ENCODE results near the gene CFAP210. TPM values are rescaled to one million over a fixed set of nuclear protein-coding genes. Genes with fewer than 3 reads are reported as not detected.
A peak's percentile ranks its signal among the peaks of the same experiment; 100 is the strongest.

CFAP210 gene
- total RNA-seq, 1 donor from 2014 or later: 0.72 TPM

GRCh38 chr2:169673921-169674320 is 20.3 kb downstream of the CFAP210 start:
- DNase-seq (ENCODE audit: low spot score): no peak

GRCh38 chr2:169673106-169673505 is 21.1 kb downstream of the CFAP210 start:
- DNase-seq (ENCODE audit: low spot score): no peak

- DNase-seq (ENCODE audit: low spot score): no peak
These were observed 21.8 kb downstream of the CFAP210 start for GRCh38 chr2:169672406-169672805.

- no peak for DNase-seq (ENCODE audit: low spot score)
These were observed 23.3 kb downstream of the CFAP210 start for GRCh38 chr2:169670937-169671336.

- DNase-seq (ENCODE audit: low spot score): no peak
These were observed 24.0 kb downstream of the CFAP210 start for GRCh38 chr2:169670215-169670651.

GRCh38 chr2:169667583-169667982 is 26.6 kb downstream of the CFAP210 start:
- no peak for DNase-seq (ENCODE audit: low spot score)

- peak; percentile 22 for DNase-seq (ENCODE audit: low spot score)
These were observed 29.0 kb downstream of the CFAP210 start for GRCh38 chr2:169664978-169665930.

GRCh38 chr2:169664600-169664977 is 29.6 kb downstream of the CFAP210 start:
- DNase-seq (ENCODE audit: low spot score): no peak

- no peak for DNase-seq (ENCODE audit: low spot score)
These were observed 31.0 kb downstream of the CFAP210 start for GRCh38 chr2:169663247-169663646.

- DNase-seq (ENCODE audit: low spot score): no peak
These were observed 31.5 kb downstream of the CFAP210 start for GRCh38 chr2:169662744-169663143.

- DNase-seq (ENCODE audit: low spot score): no peak
These were observed 32.9 kb downstream of the CFAP210 start for GRCh38 chr2:169661265-169661664.

GRCh38 chr2:169659320-169659719 is 34.9 kb downstream of the CFAP210 start:
- DNase-seq (ENCODE audit: low spot score): no peak

GRCh38 chr2:169658877-169659276 is 35.3 kb downstream of the CFAP210 start:
- no peak for DNase-seq (ENCODE audit: low spot score)

- no peak for DNase-seq (ENCODE audit: low spot score)
These were observed 38.0 kb downstream of the CFAP210 start for GRCh38 chr2:169656164-169656563.

- DNase-seq (ENCODE audit: low spot score): no peak
These were observed 40.6 kb downstream of the CFAP210 start for GRCh38 chr2:169653636-169654035.

- DNase-seq (ENCODE audit: low spot score): no peak
These were observed 44.9 kb downstream of the CFAP210 start for GRCh38 chr2:169649278-169649677.

GRCh38 chr2:169647496-169647895 is 46.7 kb downstream of the CFAP210 start:
- no peak for DNase-seq (ENCODE audit: low spot score)

GRCh38 chr2:169644173-169644572 is 50.0 kb downstream of the CFAP210 start:
- no peak for DNase-seq (ENCODE audit: low spot score)

- no peak for DNase-seq (ENCODE audit: low spot score)
These were observed 52.7 kb downstream of the CFAP210 start for GRCh38 chr2:169641464-169641863.

- DNase-seq (ENCODE audit: low spot score): no peak
These were observed 54.1 kb downstream of the CFAP210 start for GRCh38 chr2:169640104-169640503.

GRCh38 chr2:169637620-169638019 is 56.6 kb downstream of the CFAP210 start:
- no peak for DNase-seq (ENCODE audit: low spot score)

GRCh38 chr2:169636440-169637097 is 57.6 kb downstream of the CFAP210 start:
- DNase-seq (ENCODE audit: low spot score): no peak

GRCh38 chr2:169625781-169626180 is 68.4 kb downstream of the CFAP210 start:
- DNase-seq (ENCODE audit: low spot score): no peak
